ENCODE data around the gene C2orf78.
"Not testable (repeated sequence)": the region's sequence is repeated elsewhere in the genome, so short reads cannot be mapped to it uniquely, and the experiment has no call there.

The C2orf78 gene

GRCh38 chr2:73783402-73783801, 581 bp upstream of the C2orf78 start:
- not testable (repeated sequence) for DNase-seq

- DNase-seq: no peak
Observed at GRCh38 chr2:73811878-73812277, 27.9 kb downstream of the C2orf78 start.

GRCh38 chr2:73812635-73813034, 28.7 kb downstream of the C2orf78 start:
- DNase-seq: no peak

- no peak for DNase-seq
Observed at GRCh38 chr2:73818296-73818695, 34.3 kb downstream of the C2orf78 start.

GRCh38 chr2:73821227-73821626, 37.2 kb downstream of the C2orf78 start:
- DNase-seq: no peak

- DNase-seq: no peak
Observed at GRCh38 chr2:73821669-73822068, 37.7 kb downstream of the C2orf78 start.

GRCh38 chr2:73822276-73822675, 38.3 kb downstream of the C2orf78 start:
- DNase-seq: no peak

GRCh38 chr2:73822991-73823390, 39.0 kb downstream of the C2orf78 start:
- no peak for DNase-seq

- no peak for DNase-seq
Observed at GRCh38 chr2:73823416-73823815, 39.4 kb downstream of the C2orf78 start.

GRCh38 chr2:73823916-73824523, 40.0 kb downstream of the C2orf78 start:
- peak; percentile 81 for DNase-seq

GRCh38 chr2:73825408-73825807, 41.4 kb downstream of the C2orf78 start:
- DNase-seq: no peak

GRCh38 chr2:73827018-73827417, 43.0 kb downstream of the C2orf78 start:
- peak; percentile 39 for DNase-seq

- DNase-seq: no peak
Observed at GRCh38 chr2:73827660-73828388, 43.8 kb downstream of the C2orf78 start.

GRCh38 chr2:73828389-73828817, 44.4 kb downstream of the C2orf78 start:
- DNase-seq: no peak

- DNase-seq: peak; percentile 97
Observed at GRCh38 chr2:73828818-73829570, 45.0 kb downstream of the C2orf78 start, which contains the start of gene STAMBP. Gene STAMBP, plus strand, starts transcription at chr2:73828961. Its CDS starts 1,896 bp downstream, at chr2:73830857.

GRCh38 chr2:73830871-73831401, 47.0 kb downstream of the C2orf78 start:
- DNase-seq: no peak

GRCh38 chr2:73832930-73833329, 48.9 kb downstream of the C2orf78 start:
- DNase-seq: no peak

GRCh38 chr2:73836141-73836943, 52.4 kb downstream of the C2orf78 start:
- no peak for DNase-seq

GRCh38 chr2:73837847-73838585, 54.0 kb downstream of the C2orf78 start:
- no peak for DNase-seq

- DNase-seq: no peak
Observed at GRCh38 chr2:73838889-73839534, 55.0 kb downstream of the C2orf78 start.
